ENCODE results near the gene CASQ1.

Gene CASQ1

GRCh38 chr1:160204526-160205241, 14.3 kb downstream of the CASQ1 start:
- TF ChIP-seq ZFX (IDR thresholded peaks at IDR 0.05; ENCODE audit: borderline replicate concordance) = no peak
- no peak for TF ChIP-seq CTCF (IDR thresholded peaks at IDR 0.05)
- H3K27ac ChIP-seq = peak overlapping the region; percentile 84

- peak within 1 kb of the TSS; percentile 84 for H3K27ac ChIP-seq
- TF ChIP-seq ZFX (IDR thresholded peaks at IDR 0.05; ENCODE audit: borderline replicate concordance) (no peak), CTCF (IDR thresholded peaks at IDR 0.05) (no peak)
These were observed 15.1 kb downstream of the CASQ1 start, which contains the start of gene PEA15 for GRCh38 chr1:160205242-160206035. PEA15 (plus strand) TSS chr1:160205384; CDS start chr1:160211545, 6,161 bp downstream.

DNA sequence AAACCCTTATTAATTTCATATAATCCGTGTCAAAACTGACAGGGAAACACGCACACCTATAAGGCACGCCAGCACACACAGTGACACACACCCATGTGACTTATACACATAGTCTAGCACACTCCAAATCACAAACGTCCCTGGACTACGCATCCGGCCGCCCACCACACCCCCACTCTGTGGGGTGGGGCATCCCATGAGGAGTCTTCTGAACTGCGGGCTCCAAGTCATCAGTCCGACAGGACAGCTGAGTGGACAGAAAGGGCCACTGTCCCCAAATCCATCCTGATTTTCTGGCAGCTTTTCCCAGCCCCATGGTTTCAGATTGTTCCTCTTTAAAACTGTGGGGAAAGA, 15.6 kb downstream of the CASQ1 start:
- H3K27ac ChIP-seq = peak overlapping the region; percentile 84
- no peak for TF ChIP-seq CTCF (IDR thresholded peaks at IDR 0.05)
- TF ChIP-seq ZFX (IDR thresholded peaks at IDR 0.05; ENCODE audit: borderline replicate concordance) = no peak

- peak overlapping the region; percentile 84 for H3K27ac ChIP-seq
- TF ChIP-seq ZFX (IDR thresholded peaks at IDR 0.05; ENCODE audit: borderline replicate concordance) (no peak), CTCF (IDR thresholded peaks at IDR 0.05) (no peak)
These were observed 16.2 kb downstream of the CASQ1 start for GRCh38 chr1:160206421-160207117.

GRCh38 chr1:160207118-160207650, 16.8 kb downstream of the CASQ1 start:
- peak overlapping the region; percentile 84; the same call in 1 of the 2 replicates for H3K27ac ChIP-seq
- TF ChIP-seq CTCF (IDR thresholded peaks at IDR 0.05) = no peak
- TF ChIP-seq ZFX (IDR thresholded peaks at IDR 0.05; ENCODE audit: borderline replicate concordance) = no peak

DNA sequence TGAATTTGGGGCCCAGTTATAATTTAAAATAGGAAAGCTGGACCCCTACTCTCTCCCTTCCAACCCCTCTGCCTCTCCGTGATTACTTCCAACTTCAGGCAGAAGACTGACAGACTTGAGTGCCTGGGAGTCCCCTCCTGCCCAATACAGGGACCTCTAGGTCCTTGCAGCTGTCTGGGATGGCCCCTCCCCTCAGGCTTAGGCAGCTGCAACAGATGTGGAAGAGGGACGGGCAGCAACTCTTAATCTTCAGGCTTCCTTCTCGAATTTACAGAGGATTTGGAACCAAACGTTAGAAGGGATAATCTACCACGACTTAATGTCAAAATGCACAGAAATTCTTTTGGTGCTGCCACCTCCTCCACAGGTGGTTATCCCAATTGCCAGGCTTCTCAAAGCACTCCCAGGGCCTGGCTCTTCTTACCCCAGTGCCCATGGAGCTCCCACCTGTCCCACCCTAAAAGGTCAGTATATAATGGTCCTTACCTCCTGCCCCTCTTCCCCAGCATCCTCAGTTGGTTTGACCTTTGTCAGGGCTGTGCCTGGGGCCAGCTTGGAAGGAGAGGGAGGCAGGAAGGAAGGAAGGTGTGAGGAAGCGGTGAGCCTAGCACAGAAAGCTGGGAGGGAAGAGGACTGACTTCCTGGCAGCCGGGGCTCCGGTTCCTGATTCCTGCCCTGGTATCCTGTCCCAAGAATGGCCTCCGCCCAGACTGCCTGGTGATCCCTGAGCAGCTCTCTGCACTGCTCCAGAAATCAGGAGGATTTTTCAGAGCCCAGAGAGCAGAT, 17.6 kb downstream of the CASQ1 start:
- peak overlapping the region; percentile 84; the same call in 1 of the 2 replicates for H3K27ac ChIP-seq
- TF ChIP-seq ZFX (IDR thresholded peaks at IDR 0.05; ENCODE audit: borderline replicate concordance) (no peak), CTCF (IDR thresholded peaks at IDR 0.05) (no peak)

All from 22Rv1 (cell line).